Measurements from ENCODE around the gene NUP160.
"Not testable (repeated sequence)": the region's sequence is repeated elsewhere in the genome, so short reads cannot be mapped to it uniquely, and the experiment has no call there.

Gene NUP160, protein sequence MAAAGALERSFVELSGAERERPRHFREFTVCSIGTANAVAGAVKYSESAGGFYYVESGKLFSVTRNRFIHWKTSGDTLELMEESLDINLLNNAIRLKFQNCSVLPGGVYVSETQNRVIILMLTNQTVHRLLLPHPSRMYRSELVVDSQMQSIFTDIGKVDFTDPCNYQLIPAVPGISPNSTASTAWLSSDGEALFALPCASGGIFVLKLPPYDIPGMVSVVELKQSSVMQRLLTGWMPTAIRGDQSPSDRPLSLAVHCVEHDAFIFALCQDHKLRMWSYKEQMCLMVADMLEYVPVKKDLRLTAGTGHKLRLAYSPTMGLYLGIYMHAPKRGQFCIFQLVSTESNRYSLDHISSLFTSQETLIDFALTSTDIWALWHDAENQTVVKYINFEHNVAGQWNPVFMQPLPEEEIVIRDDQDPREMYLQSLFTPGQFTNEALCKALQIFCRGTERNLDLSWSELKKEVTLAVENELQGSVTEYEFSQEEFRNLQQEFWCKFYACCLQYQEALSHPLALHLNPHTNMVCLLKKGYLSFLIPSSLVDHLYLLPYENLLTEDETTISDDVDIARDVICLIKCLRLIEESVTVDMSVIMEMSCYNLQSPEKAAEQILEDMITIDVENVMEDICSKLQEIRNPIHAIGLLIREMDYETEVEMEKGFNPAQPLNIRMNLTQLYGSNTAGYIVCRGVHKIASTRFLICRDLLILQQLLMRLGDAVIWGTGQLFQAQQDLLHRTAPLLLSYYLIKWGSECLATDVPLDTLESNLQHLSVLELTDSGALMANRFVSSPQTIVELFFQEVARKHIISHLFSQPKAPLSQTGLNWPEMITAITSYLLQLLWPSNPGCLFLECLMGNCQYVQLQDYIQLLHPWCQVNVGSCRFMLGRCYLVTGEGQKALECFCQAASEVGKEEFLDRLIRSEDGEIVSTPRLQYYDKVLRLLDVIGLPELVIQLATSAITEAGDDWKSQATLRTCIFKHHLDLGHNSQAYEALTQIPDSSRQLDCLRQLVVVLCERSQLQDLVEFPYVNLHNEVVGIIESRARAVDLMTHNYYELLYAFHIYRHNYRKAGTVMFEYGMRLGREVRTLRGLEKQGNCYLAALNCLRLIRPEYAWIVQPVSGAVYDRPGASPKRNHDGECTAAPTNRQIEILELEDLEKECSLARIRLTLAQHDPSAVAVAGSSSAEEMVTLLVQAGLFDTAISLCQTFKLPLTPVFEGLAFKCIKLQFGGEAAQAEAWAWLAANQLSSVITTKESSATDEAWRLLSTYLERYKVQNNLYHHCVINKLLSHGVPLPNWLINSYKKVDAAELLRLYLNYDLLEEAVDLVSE (N-terminal part only)

DNA sequence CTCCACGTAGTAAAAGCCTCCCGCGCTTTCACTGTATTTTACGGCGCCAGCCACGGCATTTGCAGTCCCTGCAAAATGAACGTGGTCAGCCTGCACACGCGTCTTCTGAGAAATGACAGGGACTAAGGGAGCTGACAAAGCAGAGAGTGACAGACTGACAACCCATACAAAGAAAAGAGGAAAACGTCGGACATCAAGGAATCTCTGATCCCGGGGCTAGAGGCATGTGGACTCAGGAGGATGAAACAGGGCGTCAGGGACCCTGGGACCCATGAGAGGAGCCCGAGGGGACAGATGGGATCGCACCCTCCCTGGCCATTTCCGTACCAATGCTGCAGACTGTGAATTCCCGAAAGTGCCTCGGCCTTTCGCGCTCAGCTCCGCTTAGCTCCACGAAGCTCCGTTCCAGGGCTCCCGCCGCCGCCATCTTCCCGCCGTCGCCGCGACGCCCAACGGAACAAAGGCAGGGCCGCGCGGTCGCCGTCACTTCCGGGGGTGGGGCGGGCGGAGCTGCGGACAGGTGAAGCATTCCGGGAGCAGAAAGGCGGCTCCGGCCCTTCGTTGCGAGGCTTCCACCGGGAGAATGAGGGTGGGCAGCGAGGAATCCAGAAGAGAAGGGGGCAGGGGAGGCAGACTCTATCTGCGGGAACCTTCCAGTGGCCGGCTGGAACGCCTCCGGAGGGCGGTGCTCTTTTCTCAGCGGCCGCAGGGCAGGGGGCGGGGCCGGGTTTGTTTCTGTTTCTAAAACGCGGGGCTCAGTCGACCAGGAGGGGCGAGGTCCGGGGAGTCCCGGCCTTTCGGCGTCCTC lies at the start of gene NUP160:
NUP160 (minus strand) TSS at position 459 of the 808 bp plus-strand sequence; CDS start at position 427, 32 bp downstream.
- DNase-seq, result peak; percentile 72

DNA sequence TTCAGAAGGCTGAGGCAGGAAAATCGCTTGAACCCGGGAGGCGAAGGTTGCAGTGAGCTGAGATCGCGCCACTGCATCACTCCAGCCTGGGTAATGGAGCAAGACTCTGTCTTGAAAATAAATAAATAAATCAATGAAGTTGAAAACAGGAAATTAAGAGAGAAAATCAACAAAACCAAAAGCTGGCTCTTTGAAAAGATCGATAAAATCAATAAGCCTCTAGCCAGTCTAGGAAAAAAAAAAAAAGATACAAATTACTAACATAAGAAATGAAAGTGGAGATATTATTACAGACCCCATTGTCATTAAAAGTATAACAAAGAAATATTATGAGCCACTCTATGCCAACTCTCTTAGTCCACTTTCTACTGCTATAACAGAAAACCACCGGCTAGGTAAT lies 48.0 kb upstream of the NUP160 start:
- no peak for DNase-seq

DNA sequence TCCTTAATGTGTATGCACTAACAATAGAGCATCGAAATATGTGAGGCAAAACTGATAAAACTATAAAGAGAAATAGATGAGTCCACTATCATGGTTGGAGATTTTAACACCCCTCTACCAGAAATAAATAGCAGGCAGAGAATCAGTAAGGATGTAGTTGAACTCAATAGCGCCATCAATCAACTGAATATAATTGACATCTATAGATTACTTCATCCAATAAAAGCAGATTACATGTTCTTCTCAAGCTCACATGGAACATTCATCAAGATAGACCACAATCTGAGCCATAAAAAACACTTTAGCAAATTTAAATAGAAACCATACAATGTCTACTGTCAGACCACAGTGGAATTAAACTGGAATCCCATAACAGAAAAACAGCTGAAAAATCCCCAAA lies 46.9 kb upstream of the NUP160 start:
- no peak for DNase-seq

DNA sequence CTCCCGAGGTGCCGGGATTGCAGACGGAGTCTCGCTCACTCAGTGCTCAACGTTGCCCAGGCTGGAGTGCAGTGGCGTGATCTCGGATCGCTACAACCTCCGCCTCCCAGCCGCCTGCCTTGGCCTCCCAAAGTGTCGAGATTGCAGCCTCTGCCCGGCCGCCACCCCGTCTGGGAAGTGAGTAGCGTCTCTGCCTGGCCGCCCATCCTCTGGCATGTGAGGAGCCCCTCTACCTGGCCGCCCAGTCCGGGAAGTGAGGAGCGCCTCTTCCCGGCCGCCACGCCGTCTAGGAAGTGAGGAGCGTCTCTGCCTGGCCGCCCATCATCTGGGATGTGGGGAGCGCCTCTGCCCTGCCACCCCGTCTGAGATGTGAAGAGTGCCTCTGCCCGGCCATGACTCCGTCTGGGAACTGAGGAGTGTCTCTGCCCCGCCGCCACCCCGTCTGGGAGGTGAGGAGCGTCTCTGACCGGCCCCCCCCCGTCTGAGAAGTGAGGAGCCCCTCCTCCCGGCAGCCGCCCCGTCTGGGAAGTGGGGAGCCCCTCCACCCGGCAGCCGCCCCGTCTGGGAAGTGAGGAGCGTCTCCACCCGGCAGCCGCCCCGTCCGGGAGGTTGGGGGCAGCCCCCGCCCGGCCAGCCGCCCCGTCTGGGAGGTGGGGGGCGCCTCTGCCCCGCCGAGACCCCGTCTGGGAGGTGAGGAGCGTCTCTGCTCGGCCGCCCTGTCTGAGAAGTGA lies 44.6 kb upstream of the NUP160 start:
- not testable (repeated sequence) for DNase-seq

DNA sequence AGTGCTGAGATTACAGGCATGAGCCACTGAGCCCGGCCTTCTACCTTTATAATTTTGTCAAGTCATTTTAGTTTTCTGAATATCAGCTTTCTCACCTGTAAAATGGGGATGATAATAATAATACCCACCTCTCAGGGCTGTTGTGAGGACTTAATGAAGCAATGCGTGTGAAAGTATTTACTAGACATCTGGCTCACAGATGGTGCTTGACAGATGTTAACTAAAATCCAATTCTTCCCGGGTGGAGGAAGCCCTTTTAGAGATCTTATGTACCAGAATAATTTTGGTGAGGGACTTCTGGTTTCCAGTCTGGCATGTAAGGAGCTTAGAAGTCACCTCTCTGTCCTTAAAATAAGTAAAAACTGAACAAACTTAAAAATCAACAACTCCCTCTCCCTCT lies 43.7 kb upstream of the NUP160 start:
- no peak for DNase-seq

DNA sequence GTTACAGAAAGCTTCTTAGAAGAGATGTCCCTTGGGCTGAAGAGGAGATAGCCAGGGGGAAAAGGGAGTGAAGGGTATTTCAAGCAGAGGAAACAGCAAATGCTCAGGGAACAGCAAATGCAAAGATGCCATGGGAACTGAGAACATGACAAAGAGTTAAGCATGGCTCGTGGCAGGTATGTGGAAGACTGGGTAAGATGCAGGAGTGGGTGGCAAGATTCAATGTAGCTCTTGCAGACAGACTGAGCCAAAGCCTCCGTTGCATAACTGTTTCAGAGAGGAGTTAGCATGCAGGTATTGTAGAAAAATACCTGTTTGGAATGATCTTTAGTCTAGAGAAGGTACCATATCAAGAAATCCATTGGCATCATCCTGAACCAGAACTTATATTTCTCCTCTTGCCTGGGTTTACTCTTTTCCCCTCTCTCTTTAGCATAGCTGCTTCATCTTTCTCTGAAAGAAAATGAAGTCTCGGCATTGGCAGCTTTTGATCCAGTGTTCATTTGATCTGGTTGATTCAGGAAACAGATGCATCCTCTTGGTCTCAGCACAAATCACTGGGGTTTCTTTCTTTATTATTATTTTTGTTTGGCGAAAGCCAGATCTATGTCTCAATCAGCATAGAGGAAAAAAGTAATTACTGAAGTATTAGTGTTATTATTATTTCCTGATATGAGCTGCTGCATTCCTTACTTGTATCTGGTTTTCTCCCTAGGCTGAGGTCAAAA lies 41.7 kb upstream of the NUP160 start:
- no peak for DNase-seq

DNA sequence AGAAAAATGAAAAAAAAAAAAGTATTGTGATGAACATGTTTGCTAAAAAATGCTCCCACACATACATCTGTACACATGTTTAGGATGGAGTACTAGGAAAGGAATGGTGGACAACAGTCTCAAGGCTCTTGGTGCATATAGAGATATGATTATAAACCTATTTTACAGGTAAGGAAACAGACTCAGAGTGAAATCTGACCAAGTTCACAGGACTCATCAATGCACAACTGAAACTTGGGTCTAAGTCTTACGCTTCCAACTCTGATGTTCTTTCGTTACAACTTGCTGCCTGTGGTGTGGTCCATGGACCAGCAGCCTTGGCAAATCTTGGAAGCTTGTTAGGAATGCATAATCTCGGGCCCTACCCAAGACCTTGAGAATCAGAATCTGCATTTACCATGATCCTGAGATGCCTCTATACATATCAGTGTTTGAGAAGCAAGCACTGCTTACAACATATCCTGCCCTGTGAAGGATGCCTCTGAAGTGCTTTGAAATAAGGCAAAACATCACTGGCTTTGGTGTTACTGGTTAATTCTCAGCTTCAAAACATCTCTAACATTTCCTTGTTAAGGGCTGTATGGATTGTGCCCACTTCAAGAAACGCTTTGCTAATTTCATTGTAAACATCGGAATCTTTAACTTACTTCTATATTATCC lies 39.9 kb upstream of the NUP160 start:
- no peak for DNase-seq

DNA sequence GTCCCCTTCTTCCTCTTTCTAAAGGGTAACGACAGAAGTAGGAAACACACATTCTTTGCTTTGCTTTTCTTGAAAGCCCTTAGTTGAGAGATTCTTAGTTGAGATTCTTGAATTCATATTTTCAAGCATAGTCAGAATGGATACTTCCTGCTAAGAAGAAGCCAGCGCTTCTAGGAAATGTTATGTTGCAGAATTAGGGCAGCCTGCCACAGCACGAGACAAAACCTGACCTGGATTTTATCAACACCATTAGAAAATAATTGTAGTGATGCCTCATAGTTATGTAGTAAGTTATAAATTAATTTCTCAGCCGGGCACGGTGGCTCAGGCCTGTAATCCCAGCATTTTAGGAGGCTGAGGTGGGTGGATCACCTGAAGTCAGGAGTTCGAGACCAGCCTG lies 37.9 kb upstream of the NUP160 start:
- no peak for DNase-seq

DNA sequence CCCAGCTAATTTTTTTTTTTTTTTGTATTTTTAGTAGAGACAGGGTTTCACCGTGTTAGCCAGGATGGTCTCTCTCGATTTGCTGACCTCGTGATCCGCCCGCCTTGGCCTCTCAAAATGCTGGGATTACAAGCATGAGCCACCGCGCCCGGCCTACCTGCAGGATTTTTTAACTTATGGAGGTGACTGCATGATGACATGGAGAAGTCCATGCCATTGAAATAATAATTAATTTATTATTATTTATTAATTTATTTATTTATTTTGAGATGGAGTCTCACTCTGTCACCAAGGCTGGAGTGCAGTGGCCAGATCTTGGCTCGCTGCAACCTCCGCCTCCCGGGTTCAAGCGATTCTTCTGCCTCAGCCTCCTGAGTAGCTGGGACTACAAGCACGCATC lies 34.3 kb upstream of the NUP160 start:
- not testable (repeated sequence) for DNase-seq

DNA sequence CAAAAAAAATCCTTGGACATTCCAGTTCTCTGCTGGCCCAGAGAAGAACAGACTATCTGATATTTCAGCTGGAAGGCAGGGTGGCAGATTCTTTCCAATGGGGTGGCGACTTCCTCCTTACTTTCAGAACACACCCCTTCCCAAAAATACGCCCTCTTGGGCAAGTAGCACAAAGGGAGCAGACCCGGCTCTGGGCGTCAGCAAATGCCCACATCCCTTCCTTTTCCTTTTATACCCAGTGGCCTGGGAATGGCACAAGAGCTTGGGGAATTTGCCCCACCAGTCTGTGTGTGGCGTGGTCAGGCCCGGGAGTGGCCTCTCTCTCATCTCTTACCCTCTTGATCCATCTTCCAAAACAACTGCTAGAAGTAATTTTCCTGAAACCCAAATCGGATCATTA lies 33.0 kb upstream of the NUP160 start:
- no peak for DNase-seq

DNA sequence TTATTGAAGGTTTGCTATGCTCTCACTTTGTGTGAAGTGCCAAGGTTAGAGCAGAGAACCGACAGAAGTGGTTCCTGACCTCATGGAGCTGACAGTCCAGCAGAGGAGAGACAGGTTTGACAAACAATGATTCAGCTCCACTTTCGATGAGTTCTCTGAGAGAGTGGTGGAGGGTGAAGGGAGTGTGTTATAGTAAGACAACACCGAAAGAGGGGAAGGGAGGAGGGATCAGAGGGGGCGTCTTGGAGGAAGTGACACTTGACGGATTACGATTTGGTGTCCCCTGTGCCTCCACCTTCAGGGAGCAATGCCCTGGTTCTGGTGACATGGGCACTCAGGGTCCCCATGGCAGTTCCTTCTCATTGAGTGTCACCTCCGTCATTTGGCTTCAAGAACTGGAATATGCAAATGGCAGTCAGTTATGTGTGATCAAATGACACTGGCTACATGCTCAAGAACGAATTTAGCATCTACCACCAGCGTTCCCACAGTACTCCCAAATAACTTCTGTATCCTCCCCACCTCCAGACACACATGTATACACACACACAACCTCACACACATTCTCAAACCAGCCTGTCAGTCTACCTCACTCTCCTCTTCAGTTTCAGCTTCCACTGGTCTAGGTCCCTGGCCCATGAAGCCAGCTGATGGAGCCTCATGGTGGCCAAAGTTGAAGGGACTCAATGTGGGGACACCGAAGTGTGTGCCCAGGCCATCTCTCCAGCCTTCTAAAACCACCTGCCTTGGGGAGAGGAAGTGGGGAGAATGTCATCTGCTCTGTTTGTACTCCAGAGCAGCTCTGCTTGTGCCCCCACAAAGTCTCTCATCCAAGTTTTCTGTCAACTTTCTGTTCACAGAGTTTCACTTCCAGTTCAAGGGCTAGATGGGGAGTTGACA lies 31.4 kb upstream of the NUP160 start:
- DNase-seq, result no peak

DNA sequence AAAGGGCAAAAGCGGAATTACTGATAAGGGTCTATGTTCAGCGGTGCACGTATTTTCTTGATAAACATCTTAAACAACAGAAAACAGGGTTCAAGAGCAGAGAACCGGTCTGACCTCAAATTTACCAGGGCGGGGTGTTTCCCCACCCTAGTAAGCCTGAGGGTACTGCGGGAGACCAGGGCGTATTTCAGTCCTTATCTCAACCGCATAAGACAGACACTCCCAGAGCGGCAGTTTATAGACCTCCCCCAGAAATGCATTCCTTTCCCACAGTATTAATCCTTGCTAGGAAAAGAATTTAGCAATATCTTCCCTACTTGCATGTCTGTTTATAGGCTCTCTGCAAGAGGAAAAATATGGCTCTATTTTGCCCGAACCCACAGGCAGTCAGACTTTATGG lies 27.7 kb upstream of the NUP160 start:
- not testable (repeated sequence) for DNase-seq

DNA sequence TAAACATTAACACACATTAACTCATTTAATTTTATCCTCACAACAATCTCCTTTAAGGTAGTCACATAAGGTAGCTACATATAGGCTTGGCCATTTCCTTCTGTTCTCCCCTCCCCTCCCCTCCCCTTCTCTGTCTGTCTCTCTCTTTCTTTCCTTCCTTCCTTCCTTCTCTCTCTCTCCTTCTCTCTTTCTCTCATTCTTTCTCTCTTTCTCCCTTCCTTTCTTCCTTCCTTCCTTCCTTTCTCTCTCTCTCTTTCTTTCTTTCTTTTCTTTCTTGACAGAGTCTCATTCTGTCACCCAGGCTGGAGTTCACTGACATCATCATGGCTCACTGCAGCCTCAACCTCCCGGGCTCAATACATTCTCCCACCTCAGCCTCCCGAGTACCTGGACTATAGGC lies 22.3 kb upstream of the NUP160 start:
- no peak for DNase-seq

DNA sequence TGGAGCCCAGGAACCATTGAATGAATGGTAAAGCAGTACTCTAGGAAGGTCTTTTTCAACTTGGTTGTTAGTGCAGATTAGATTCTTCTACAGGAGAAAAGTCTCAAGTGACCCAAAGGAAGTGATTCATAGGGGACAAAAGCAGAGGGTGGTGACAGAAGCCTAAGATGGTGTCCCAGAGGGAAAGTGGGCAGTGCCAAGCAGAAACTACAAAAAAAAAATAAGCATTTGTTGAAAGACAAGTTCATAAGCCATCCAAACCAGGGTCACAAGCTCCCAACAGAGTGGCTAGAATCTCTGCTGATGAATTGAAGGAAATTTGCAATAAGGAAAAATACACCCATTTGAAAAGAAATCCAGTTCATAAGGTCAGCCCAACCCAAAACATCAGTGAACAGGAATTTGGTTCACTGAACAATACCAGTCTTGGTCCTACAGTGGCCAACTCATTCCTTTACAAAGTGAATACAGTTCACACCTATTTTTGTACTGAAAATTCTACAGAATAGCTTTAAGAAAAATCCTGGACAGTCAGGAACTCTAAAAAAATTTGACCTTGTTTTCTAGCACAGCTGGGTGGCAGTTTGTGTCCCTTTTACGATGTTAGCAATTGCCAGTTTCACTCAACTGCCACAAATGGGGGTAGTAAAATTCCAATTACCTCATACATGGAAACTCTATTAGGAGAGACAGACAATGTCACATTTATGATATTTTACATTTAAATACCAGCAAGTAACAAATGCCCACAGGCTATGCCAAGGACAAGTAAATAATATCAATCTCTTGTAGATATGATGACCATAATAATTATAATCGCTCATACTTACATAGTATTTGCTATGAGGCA lies 21.6 kb upstream of the NUP160 start:
- no peak for DNase-seq

DNA sequence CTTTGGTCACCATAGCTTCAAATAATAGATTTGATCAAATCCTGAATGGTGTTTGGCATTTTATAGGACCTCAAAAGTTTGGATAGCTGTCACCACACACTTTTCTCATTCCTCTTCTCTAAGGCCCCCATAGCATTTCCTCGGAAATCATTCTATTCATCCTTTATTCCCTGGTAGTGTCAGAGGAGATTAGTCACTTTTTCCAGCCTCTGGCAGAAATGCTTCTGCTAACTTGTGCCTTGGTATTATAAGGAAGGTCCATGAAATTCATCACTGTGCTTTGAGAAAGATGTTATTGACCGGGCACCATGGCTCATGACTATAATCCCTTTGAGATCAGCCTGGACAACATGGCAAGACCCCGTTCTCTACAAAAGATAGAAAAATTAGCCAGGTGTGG lies 19.7 kb upstream of the NUP160 start:
- no peak for DNase-seq

DNA sequence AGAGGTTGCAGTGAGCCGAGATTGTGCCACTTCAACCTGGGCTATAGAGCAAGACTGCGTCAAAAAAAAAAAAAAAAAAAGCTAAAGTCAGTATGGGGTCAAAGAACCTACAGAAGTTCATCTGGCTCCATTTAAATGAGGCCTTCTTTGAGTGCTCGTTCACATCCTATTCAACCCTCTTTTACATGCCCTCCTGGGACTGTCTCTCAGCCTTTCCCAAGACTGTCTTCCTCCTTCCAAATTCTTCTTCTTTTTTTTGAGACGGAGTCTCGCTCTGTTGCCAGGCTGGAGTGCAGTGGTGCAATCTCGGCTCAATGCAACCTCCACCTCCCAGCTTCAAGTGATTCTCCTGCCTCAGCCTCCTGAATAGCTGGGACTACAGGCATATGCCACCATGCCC lies 18.7 kb upstream of the NUP160 start:
- DNase-seq, result not testable (repeated sequence)

DNA sequence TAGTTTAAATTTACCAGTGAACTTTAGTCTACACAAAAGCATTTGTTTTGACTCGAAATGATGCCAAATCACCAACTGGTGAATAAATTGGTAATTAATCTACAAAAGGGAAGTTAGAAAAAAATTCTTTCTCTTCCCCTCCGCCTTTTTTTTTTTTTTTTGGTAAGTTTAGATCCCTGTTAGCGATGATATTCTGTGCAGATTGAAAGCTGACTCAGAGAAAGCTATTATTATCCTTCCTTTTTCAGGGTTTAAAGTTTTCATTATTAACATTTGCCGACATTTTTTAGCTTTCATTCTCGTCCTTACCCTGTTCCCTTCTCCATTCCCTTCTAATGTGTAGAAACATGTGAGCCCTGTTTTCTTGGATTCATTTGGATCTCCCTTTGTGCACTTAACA lies 16.8 kb upstream of the NUP160 start:
- DNase-seq, result no peak

DNA sequence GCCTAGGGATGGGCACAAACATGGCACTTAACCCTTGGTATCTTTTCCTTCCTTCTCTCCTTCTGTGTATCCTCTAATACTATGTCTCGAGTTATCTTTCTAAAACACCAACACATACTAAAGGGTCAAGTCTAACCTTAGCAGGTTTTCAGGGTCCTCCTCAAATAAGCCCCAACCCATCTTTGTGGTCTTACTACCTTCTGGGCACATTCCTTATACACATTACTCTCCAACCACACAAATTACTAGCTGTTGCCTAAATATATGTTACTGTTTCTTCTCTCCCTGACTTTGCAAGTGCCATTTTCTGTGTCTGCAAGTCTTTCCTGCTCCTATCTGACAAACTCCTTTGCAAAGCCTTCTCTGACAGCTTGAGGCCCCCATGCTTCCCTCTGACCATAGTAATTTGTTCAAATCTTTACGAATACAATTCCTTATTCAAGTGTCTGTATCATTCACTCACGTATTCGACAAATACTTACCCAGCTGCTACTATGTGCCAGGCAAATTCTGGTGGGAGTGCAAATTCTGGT lies 15.8 kb upstream of the NUP160 start:
- no peak for DNase-seq
